M059J (cell line): ENCODE data around the gene CDKAL1. TPM values are rescaled to one million over a fixed set of nuclear protein-coding genes. Genes with fewer than 3 reads are reported as not detected.
"Not testable (repeated sequence)": the region's sequence is repeated elsewhere in the genome, so short reads cannot be mapped to it uniquely, and the experiment has no call there.

Experiments
- DNase-seq: peaks from one replicate; pipeline ENCODE4 v3.0.0-alpha.2; 2012; ENCODE audit warnings: low read depth
- total RNA-seq: library from RNA; depleted of rRNA; stranded (reverse); fragments of >200 nt; shearing (Covaris generic); gene quantifications from 2 replicates; pipeline ENCODE4 v1.2.3, GENCODE V29; 2014

Gene CDKAL1
- total RNA-seq, 1 experiment from 2014 or later: 36.4 TPM

DNA sequence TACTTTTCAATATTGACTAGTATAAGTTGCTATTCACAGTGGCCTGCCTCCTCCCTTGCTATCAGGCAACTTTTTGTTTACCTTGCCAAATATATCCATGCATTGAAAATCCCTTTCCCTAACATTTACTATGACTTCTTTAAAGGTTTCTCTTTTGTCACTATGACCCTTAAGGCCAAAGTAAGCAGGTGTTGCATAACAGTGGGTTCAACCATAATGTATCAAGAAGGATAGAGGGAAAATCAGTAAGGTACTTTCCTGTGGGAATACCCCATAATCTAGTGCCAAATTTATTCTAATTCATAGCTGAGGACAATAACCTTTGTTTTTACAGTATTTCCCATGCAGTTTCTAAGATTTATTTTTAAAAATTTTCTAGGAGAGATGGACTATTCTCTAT, 527.6 kb downstream of the CDKAL1 start:
- no peak for DNase-seq

DNA sequence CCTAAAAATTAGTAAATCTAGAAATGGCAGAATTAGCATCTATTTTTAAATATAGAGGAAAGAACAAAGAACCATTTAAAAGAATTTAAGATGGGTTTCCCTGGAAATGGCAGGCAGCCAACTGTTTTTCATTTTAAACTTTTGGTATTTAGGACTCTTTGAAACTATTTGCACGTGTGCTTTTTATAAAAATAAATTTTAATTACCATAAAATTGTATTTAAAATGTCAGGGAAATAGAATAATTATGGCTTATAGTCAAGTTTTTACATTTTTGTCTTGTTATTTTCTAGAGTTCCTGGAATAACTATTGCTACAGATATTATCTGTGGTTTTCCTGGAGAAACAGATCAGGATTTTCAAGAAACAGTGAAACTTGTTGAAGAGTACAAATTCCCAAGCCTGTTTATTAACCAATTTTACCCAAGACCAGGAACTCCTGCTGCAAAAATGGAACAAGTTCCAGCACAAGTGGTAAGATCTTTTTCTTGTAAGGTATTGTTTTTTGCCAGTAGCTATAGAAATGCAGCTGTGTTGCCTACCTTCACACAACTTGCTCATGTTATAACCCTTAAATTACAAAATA, 530.6 kb downstream of the CDKAL1 start:
- peak; percentile 40 for DNase-seq

DNA sequence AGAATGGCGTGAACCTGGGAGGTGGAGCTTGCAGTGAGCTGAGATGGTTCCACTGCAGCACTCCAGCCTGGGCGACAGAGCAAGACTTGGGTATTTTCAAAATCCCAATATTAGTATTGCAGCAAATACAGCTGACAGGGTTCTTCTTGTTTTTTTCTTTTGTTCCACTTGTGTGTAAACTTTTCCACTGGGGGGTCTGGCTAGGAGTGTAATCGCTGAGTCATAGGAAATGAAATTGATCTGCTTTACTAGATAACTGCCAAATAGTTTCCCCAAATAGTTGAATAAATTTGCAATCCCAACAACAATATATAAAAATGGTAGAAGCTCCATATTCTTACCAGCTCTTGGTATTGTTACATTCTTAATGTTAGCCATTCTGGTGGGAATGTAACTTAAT, 533.3 kb downstream of the CDKAL1 start:
- peak; percentile 15 for DNase-seq

GRCh38 chr6:21070620-21071019, 536.4 kb downstream of the CDKAL1 start:
- DNase-seq: no peak

- no peak for DNase-seq
Measured at GRCh38 chr6:21071780-21072468, 537.7 kb downstream of the CDKAL1 start.

- no peak for DNase-seq
Measured at GRCh38 chr6:21073318-21073839, 539.1 kb downstream of the CDKAL1 start.

DNA sequence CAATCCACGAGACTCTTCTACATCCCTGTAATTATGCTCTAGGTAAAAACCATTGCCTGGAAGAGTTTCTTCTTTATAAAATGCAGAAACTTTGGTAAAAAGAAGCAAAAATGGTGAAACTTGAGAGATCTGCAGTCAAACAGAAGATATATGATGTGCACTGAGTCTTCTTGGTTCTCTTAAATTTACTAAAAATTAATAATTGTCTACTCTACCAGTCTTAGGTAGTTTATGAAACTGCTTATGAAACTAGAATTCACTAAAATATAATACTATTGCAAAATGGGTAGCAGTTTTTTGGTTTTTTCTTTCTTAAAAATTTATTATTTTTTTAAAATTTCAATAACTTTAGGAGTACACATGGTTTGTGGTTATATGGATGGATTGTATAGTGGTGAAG, 540.2 kb downstream of the CDKAL1 start:
- no peak for DNase-seq

DNA sequence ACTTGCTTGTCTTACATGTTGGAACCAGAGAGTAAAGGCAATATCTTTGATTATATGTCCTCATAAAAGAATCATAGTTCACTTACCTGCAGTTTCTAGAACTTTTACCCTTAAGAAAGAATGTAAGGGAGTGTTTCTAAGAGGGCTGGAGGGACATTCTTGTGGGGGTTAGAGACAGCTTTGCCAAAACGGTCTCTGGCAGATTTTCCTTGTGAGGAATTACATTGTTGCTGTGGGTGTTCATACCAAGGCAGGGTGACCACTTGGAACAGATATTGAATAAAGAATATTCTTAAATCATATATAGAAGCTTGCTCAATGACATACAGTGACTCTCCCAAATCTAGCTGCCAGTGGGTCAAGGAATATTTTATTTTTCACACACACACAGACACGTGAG, 541.7 kb downstream of the CDKAL1 start:
- DNase-seq: no peak

- no peak for DNase-seq
Measured at GRCh38 chr6:21078497-21078896, 544.2 kb downstream of the CDKAL1 start.

- peak; percentile 62 for DNase-seq
Measured at GRCh38 chr6:21079468-21080048, 545.3 kb downstream of the CDKAL1 start.

DNA sequence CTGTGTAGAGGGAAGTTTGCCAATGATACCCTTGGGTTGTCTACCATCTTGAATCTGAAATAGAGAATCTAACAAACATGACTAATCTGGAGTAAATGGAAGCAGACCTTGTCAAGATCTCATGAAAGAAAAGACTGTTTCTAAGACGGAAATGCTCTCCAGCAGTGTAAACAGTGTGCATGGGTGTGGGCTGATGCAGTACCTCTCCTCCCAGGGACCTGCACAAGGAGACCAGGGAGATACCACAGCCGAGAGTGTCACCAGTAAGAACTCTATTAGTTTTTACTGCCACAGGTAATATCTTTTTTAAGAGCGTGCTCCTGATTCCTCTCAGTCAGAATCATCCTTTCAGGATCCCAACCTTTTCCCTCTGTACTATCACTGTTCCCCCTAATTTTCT, 546.0 kb downstream of the CDKAL1 start:
- DNase-seq: no peak

- no peak for DNase-seq
Measured at GRCh38 chr6:21082091-21082490, 547.8 kb downstream of the CDKAL1 start.

DNA sequence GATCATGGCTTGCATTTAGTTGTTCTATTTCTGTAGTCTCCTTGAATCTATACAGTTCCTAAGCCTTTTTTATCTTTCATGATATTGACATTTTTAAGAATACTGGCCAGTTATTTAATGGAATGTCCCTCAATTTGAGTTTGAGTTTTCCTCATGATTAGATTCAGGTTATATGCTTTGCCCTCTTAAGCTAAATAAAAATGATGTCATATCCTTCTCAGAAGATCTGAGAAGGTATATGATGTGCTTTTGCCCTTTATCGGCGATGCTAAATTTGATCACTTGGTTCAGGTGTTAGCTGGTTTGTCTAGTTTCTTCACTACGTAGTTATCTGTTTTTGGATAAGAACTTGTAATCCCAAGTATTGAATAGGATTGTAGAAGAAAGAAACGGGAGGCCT, 549.5 kb downstream of the CDKAL1 start:
- no peak for DNase-seq

DNA sequence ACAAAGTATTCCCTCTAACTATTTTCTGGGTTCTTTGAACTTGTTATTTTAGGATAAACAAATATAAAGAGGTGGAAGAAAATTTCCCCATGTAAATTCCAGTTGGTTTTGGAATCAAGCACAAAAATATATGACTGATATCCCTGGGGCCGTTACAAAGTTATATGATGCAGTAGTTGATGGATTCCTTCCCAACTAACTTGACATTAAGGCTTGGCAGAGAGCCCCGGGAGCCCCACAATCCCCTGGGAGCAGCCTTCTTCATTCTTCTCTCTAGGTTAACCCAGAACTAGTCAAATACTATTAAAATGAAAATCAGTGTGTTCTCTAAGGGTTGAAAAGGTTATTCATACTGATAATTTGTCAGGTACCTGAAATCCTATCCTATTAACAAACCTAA, 550.4 kb downstream of the CDKAL1 start:
- peak; percentile 18 for DNase-seq

- no peak for DNase-seq
Measured at GRCh38 chr6:21085211-21085610, 551.0 kb downstream of the CDKAL1 start.

- no peak for DNase-seq
Measured at GRCh38 chr6:21085643-21086042, 551.4 kb downstream of the CDKAL1 start.

GRCh38 chr6:21087188-21087587, 552.9 kb downstream of the CDKAL1 start:
- no peak for DNase-seq

GRCh38 chr6:21091411-21091810, 557.2 kb downstream of the CDKAL1 start:
- no peak for DNase-seq

GRCh38 chr6:21092231-21092772, 558.0 kb downstream of the CDKAL1 start:
- not testable (repeated sequence) for DNase-seq

DNA sequence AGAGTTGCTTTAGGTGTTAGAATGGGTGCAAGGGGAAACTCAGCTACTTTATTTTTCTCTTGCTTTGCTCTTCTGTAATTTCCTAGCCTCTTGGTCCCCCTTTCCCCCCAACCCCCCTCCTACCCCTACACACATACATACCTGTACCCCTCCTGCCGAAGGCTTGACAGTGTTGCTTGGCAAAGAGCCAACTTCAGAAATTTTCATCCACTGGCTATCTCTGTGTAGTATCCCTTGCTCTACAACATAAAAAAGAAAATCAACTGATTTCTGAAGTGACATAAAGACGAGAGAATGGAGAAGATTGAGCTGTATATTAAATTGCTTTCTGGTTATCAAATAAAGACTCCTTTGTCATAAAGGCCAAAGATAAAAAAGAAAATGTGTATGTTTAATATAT, 561.2 kb downstream of the CDKAL1 start:
- no peak for DNase-seq

DNA sequence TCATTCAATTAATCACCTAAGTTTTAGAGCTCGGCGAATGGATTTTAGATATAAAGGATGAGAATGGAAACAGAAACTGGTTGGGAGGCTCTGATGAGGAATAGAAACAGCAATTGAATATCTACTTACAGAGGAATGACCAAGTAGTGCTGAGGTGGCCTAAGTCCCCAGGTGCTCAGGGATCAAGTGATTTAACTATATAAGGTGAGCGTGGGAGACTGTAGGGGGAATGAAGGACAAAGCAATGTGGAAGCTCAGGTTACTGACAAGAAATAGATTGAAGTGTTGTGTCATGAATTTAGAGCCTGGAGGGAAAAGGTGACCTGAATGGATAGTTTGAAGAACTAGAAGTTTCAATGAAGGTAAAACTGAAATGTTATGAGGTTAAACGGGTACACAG, 563.9 kb downstream of the CDKAL1 start:
- no peak for DNase-seq

- DNase-seq: no peak
Measured at GRCh38 chr6:21098744-21099143, 564.5 kb downstream of the CDKAL1 start.
